HG02840 (cell line): Measurements from ENCODE around the gene JAKMIP1.
"Not testable (repeated sequence)": the region's sequence is repeated elsewhere in the genome, so short reads cannot be mapped to it uniquely, and the experiment has no call there.

ENCODE experiments used
- ATAC-seq: cut with Tn5 transposase; IDR thresholded peaks from one replicate; pipeline ENCODE4 v1.9.1; 2021; ENCODE audit warnings: mild to moderate bottlenecking, moderate library complexity, moderate number of reproducible peaks; ENCODE audit not compliant: unreplicated experiment, low FRiP score

The JAKMIP1 gene

DNA sequence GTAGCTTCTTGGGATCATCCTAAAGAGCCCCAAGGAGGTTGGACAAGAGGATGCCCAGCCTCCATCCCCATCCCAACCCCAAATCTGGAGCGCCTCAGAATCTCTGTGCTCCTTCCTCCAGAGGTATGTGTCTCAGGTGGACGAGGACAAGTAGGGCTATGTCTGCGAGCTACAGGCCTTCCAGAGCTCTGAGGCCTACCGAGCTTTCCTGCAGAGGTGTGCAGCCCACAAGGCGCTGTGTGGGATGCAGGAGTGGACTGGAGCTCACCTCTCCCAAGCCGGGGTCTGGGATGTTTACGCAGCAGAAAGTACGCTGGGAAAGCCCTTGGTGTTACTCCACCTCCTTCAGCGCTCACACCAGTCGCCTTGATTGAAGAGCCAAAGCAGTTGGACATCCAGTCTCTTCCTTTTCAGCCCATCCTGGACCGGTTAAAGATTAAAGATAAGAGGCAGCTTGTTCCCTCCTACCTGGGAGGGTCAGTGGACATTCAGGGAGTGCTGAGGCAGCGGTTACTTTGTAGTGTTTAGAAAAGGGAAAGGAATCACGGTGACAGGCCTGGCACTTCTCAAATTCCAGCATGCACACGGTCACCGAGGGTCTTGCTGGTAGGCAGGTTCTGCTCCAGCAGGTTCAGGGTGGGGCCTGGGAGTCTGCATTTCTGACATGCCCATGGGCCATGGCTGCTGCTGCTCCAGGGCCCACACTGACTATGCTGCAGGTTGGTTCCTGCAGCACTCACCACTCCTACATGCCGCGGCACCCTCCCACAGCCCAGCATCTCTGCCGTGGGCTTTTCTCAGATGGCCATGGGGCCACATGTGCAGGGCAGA is 29.5 kb upstream of the JAKMIP1 start:
- ATAC-seq: no peak

DNA sequence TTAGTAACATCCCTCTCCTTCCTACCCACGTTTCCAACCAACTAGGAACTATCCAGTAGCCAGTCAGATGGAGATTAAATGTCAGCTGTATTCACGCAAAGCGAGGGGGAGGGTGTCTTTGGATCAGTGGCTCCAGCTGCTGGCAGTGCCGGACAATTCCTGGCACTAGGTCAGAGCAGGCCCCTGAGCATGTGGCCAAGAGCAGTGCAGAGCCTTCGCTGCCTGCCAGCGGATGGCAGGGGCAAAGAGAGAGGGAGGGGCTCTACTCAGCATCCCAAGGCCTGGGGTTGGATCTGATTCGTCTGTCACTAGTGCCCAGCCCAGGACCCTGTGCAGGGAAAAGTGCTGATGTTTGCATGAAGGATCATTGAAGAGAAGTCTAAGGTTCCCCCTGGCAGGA is 28.7 kb upstream of the JAKMIP1 start:
- ATAC-seq: no peak

DNA sequence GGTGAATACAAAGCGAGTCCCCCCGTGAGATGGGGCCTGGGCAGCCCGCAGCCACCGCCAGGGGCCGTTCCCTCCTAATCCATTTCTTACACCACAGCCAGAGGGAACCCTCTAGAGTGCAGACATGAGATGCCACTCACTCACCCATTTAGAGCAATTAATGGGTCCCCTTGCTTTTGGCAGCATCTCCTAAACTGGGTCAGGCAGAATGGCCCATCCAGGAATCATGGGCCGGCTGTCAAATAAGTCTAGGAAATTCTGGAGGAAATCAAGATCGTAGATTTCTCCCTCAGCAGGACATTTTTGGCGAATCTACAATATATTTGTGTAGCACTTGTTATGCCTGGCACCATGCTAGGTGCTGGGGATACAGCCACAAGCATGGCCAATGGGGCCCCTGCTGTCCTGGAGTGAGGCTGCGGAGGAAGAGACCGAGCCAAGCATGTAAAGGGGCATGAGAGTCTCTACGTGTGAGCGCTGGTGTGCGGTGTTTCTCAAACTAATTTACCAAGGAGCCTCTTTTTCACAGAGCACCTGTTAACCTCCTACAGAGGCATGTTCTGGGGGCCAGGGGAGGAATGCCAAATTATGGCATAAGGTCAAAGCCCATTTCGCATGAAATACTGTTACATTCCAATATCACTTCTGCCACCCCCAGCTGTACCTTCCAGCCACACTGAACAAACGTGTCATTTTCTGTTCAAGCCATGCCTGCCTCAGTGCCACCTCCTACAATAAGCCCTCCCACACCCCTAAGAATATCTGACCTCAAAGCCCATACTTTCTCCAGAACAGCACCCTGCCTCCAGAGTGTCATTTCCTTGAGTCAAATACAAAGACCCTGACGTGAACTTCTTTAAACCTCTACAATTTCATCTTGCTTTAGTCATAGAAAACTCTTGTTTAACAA is 28.1 kb upstream of the JAKMIP1 start:
- ATAC-seq: no peak

DNA sequence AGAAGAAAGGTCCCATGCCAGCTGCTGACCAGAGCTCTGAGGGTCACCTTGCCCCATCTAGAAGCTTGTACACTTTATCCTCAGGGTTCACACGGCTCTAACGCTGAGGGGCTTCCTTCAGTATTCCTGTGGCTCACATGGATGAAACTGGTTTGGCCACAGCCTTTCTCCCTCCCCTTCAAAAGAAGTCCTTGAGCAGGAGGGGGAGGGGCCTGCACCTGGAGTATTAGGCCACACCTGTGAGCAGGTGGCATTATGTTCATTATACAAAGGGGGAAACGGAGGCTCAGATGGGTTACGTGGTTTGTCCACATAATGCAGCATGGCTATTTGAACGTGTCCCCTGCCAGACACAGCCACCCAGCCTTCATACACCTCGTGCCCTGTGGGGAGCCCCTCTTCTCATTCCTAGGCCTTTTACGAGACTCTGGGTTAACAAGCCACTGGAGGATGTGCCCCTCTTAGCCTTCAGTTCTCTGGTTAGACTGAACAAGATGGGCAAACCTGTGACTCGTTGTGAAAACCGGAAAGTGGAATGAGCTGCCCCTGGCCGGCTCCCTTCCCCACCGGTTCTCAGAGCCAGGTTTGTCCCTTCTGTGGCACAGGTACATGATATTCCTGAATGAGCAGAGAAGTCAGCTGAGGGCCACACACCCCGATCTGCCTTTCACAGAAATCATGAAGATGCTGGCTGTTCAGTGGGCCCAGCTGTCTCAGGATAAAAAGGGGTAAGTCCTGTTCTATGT is 27.2 kb upstream of the JAKMIP1 start:
- no peak for ATAC-seq

DNA sequence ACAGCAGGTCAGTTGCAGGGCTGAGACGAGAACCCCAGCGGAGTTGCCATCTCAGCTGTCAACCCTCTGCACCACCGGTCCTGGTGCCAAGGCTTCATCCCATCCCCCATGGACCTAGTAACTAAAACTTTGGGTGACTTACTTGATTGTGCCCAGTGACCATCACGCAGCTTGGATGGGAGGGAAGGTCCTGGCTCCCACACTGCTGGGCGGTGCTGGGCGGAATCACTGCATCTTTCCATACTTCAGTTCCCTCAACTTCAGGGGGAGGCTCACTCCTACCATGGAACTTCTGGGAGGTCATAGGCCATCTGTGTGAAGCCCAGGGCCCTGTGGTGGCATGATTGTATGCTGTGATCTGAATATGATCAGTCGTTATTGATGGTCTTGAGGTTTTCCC is 26.2 kb upstream of the JAKMIP1 start:
- no peak for ATAC-seq

DNA sequence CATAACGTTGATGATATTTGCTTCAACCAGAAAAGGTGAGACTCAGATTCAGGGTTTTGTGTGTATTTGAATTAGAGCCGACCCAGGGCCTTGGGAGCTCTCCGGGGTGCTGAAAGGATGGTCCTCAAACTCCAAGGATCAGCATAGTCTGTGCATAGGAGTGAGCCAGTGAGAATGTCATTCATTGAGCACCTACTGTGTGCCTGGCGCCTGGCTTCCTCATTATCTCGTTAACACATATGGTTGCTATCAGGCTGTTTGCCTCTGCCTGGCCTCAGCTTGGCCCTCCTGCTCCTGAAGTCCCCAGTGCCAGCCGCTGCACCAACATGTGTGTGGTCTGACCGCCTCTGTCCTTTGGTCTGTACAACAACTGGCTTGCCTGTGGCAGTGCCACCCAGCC is 25.1 kb upstream of the JAKMIP1 start:
- ATAC-seq: no peak

DNA sequence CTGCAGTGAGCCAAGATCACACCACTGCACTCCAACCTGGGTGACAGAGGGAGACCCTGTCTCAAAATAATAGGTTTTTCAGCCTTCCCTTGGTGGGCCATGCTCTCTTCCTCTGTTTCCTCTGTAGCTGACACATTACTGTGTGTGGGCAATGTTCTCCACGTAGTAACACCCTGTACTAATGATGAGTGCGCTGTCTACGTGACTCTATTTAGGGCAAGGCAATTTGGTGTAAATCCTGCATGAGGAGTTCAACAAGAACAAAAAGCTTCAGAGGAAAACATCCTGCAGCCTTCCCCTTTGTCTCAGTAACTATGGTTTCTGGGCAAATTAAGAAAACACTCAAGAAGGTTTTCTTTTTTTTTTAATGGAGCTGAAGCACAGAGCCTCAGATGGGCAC is 24.4 kb upstream of the JAKMIP1 start:
- ATAC-seq: no peak

DNA sequence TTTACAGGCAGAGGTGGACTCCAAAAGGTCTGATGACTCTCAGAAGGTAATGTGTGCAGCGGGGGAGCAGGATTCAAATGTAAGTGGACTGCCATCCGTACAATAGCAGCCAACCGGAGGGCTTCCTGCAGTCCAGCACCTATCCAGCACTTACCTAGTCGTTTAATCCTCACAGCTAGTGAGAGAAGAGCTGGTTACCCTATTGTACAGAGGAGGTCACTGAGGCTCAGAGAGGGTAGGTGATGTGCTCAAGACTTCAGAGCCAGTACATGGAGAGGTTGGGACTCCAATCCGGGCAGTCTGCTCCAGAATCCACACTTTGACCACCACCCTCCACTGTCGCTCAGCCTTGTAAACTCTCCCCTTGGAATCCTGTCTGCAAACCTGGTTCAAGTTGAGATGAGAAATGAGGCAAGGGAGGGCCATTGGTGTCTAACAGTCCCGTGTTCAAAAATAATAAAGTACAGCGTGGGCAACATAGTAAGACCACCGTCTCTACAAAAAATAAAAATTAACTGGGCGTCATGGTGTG is 22.5 kb upstream of the JAKMIP1 start:
- ATAC-seq: no peak

DNA sequence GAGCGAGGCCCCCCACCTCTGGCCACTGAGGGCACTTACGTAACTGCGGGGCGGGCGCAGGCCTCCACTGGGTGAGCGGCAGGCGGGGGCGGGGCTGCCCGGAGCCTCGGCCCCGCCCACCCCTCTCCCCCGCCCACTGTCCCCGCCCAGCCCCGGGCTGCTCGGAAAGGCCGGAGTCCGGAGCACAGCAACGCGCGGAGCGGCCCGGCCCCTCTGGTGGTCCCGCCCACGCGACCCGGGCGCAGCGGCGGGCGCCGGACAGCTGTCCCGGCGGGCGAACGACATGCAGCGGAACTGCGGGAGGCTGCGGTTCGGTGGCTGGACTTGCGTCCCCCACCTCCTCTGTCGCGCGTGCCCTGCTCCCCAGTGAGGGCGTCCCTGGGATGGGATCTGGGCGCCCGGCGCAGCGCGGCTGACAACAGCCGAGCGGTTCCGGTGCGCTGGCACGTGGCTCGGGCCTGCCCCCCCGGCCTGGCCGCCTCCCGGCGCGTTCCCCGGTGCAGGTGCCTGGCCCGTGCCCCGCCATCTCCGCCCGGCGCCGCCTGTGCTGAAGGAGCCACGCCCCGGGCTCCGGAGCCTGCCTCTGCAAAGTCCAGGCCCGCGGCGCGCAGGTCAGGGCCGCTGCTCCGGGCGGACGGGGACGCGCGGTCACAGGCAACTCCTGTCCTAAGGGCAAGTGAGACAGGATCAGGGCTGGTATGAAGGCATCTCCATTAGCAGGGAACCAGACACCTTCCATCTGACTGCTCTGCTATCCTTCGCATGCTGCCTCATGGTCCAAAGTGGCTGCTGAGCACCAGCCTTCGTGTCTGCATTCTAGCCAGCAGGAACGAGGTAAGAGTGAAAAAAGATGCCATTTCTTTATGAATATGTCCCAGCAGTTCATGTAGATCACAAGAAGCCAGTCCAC is 21.8 kb upstream of the JAKMIP1 start:
- no peak for ATAC-seq

DNA sequence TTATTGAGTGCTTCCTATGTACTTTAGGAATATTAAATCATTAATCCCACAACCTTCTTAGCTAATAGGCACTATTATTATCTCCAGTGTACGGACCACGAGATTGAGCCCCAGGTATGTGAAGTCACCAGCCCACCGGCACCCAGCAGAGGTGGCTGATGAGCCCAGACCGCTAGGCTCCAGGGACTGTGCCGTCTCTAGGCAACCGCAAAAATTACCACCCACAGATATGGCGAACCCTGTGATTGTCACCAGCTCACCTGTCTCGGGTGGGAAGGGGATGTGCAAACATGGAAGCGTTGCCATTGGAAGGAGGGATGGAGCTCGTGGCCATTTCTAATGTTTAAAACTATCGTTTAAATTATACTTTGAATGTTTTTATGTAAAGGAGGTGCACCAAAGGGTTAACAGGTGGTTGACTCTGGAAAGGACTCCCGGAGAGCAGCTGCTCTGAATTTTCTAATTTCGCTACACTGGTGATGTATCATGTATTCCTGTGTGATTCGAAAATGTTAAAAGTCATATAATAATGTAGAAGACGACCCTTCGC is 21.0 kb upstream of the JAKMIP1 start:
- no peak for ATAC-seq

DNA sequence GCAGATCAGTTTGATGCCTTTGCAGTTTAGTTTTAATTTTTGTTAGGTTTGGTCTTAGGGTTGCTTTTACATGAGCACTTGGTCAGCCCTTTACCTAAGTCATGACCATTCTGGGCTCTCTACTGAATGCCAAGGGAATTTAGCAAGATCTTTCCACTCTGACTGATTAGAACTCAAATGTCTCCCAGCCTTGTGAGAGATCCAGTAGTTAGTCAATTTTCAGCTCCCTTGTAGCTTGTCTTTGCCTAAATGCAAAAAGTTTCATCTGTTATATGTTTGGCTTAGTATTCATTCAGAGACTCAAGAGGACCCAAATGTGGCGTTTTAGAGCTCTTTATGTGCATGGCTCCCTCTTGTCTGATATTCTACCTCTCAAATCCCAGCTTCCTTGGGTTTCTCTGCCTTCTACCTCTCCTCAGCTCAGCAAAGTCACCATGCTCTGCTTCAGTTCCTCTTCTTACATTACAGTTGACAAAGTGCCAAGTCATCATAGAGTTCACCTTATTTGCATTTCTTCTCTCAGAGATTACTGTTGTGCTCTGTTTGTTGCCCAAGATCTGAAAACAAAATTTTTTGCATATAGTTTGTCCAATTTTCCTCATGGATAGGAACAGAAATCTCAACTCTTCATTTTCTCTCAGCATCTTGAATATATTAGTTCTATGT is 17.5 kb upstream of the JAKMIP1 start:
- ATAC-seq: no peak

DNA sequence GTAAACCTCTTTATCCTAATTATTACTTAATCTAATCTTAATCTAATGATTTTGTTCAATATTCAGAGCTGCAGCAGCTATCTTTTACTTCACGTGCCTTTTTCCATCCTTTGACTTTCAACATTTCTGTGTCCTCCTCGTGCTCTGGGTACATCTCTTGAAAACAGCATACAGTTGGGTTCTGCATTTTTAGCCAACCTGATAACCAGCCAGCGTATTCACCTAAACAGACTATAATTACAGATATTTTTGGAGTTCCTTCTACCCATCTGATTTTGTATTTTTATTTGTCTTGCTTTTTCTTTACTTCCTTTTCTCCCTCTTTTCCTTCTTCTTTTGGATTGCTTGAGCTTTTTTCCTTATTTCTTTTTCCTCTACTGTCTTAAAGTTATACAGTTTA is 16.2 kb upstream of the JAKMIP1 start:
- ATAC-seq: no peak

DNA sequence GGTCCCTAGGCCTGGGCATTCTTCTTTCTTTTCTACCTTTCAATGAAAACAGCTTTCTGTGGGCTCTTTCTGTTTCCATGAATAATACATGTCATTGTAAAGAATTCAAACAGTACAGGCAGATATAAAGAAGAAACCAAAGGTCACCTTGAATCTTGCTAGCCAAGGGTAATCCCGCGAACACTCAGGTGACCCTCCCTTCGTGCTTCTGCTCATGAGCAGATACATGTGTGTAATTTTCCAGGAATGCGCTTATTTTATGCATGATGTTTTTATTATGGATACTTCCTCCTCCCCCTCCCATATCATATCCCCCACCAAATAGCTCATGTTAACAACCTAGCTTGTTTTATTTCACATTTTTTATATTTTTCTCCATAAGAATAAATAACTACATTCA is 9.6 kb upstream of the JAKMIP1 start:
- no peak for ATAC-seq

DNA sequence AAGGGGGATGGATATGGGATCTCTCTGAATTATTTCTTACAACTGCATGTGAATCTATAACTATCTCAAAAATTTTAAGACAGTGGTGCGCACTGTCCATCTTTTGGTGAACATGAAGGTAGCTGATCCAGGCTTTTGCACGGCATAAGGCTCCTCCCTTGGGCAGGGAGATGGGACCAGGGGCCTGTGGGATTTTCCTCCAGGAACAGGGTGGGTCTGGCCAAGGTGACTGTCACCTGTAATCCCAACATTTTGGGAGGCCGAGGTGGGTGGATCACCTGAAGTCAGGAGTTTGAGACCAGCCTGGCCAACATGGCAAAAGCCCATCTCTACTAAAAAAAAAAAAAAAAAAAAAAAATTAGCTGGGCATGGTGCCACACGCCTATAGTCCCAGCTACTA is 8.9 kb upstream of the JAKMIP1 start:
- not testable (repeated sequence) for ATAC-seq

DNA sequence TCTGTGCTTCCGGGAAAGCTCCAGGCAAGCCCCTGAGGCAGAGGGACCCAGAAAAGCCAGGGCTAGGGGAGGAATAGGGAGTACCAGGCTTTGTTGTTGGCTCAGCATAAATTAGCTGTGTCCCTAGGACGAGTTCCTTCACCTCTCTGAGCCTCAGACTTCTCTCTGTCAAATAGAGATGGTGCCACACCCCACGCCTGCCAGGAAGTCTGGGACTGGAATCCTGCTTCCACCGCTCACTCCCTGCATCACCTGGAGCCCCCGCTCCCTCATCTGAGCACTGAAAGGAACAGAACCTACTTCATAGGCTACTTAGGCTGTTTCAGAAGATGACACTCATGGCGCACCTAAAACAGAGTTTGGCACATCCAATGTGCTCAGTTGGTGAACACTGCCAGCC is 8.1 kb upstream of the JAKMIP1 start:
- ATAC-seq: no peak

DNA sequence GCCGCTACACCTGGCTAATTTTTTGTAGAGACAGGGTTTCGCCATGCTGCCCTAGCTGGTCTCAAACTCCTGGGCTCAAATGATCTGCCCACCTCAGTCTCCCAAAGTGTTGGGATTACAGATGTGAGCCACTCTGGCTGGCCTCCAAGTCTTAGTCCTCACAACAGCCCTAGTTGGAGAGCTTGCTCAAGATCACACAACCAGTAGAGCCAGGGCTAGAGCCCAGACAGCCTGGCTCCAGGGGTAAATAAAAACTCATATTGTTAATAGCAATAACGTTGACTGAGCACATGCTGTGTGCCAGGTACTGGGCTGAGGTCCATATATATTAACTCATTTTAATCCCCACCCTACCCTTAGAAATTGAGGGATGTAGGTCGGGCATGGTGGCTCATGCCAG is 7.3 kb upstream of the JAKMIP1 start:
- ATAC-seq: no peak

DNA sequence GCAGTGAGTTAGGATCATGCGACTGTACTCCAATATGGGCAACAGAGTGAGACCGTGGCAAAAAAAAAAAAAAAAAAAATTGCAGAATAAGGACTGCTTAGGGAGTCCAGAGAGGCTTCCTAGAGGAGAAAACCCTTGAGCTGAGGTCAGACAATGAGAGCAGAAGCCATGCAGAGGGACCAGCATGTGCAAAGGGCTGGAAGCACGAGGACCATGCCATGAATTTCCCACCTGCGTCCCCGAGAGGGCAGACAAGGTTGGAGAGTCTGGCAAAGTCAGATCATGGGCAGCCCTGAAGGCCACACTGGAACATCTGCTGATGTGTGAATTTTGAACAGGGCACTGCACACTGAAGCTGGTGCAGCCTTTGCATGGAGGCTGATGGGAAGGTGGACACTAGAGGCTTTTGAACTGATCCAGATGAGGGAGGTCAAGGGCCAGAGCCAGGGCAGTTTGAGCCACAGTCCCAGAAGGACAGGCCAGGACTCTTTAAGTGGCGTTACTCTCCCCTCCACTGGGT is 6.5 kb upstream of the JAKMIP1 start:
- ATAC-seq: no peak

DNA sequence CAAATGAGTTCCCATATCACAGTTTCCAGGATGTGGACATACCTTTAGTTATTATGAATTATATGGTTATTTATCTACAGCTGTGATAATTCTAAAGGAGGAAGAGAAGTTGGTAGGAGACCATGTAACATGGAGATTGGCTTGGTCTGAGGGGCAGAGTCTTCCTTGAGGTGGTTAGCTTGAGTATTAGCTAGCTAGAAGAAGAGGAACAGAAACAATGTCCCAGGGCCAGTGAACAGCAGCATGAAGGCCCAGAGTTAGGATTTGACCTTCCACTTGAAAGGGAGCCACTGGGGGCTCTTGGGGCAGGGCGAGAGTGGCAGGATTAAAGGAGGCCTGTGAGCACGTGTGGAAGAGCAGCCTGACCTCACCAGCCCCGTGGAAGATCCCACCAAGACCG is 5.6 kb upstream of the JAKMIP1 start:
- no peak for ATAC-seq

DNA sequence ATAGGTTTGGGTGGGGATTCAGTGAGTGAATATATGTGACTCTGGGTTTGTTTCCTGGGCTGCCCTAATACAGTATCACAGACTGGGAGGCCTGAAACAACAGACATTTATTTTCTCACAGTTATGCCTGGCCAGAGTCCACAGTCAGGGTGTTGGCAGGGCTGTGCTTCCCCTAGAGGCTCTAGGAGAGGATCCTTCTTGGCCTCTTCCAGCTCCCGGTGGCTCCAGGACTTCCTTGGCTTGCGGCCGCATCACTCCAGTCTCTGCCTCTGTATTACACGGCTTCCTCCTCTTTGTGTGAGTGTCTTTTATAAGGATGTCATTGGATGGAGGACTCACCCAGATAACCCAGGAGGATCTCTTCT is 5.2 kb upstream of the JAKMIP1 start:
- no peak for ATAC-seq
